Measurements from ENCODE around the gene TMIGD3. TPM values are rescaled to one million over a fixed set of nuclear protein-coding genes. Genes with fewer than 3 reads are reported as not detected.

Gene TMIGD3
- total and polyA plus RNA-seq, 2 donors (not counting 1 experiment from before 2014, with no cell fraction given): not detected

- peaks cover 62% of the 10 kb centered on the region for H3K79me2 ChIP-seq (ENCODE audit: control insufficient read depth, insufficient read depth, low read length)
- H3K27me3 ChIP-seq (ENCODE audit: control insufficient read depth, insufficient read depth, low read length): no peaks in the 10 kb centered on the region
- H4K20me1 ChIP-seq (ENCODE audit: control insufficient read depth, extremely low read depth, insufficient read depth, low read length): no peaks in the 10 kb centered on the region
- TF ChIP-seq EZH2 (IDR thresholded peaks at IDR 0.05; ENCODE audit: low read length, missing control alignments) (no peak), CTCF (conservative IDR thresholded peaks at IDR 0.05 in 1 of 2, IDR thresholded peaks at IDR 0.05 in 1 of 2; ENCODE audit: low read depth in 1 of 2, low read length in 2 of 2) (no peak)
- peak within 1 kb of the TSS; percentile 81 for H2AFZ ChIP-seq (ENCODE audit: low read length)
- peak within 1 kb of the TSS; percentile 94 for H3K27ac ChIP-seq (ENCODE audit: insufficient read depth, low read length)
- H3K36me3 ChIP-seq (ENCODE audit: control insufficient read depth, insufficient read depth, low read length): peaks cover 6% of the 10 kb centered on the region
- peak; percentile 97 to 100 for DNase-seq (ENCODE audit: low read depth in 2 of 2)
- H3K9me3 ChIP-seq (ENCODE audit: control insufficient read depth, insufficient read depth, low read depth, low read length): no peaks in the 10 kb centered on the region
- peak within 1 kb of the TSS; percentile 92 for H3K9ac ChIP-seq (ENCODE audit: insufficient read depth, low read length)
- H3K4me2 ChIP-seq (ENCODE audit: extremely low read depth, insufficient read depth, low read length): peak within 1 kb of the TSS; percentile 84
- H3K4me3 ChIP-seq (replicated peaks in 1 of 4; ENCODE audit: control extremely low read depth in 1 of 4, insufficient read depth in 1 of 4, low read depth in 3 of 4, low read length in 4 of 4): peak within 1 kb of the TSS; percentile 71 to 100 (median 97)
- peaks cover 3% of the 10 kb centered on the region for H3K4me1 ChIP-seq (ENCODE audit: control insufficient read depth, extremely low read depth, insufficient read depth, low read length)
These were observed 54.3 kb downstream of the TMIGD3 start, which contains the start of the genes ATP5PB and WDR77 for GRCh38 chr1:111448918-111449702. ATP5PB (plus strand) TSS chr1:111449464; CDS start chr1:111449542, 78 bp downstream. WDR77 (minus strand) TSS chr1:111449256; CDS start chr1:111449169, 87 bp downstream.

GRCh38 chr1:111448482-111448917 is 54.9 kb downstream of the TMIGD3 start:
- Histone ChIP-seq H3K9me3 (ENCODE audit: control insufficient read depth, insufficient read depth, low read depth, low read length) (no peaks in the 10 kb centered on the region), H4K20me1 (ENCODE audit: control insufficient read depth, extremely low read depth, insufficient read depth, low read length) (no peaks in the 10 kb centered on the region), H3K27me3 (ENCODE audit: control insufficient read depth, insufficient read depth, low read length) (no peaks in the 10 kb centered on the region), H3K79me2 (ENCODE audit: control insufficient read depth, insufficient read depth, low read length) (peaks cover 57% of the 10 kb centered on the region), H3K36me3 (ENCODE audit: control insufficient read depth, insufficient read depth, low read length) (peaks cover 2% of the 10 kb centered on the region), H3K4me1 (ENCODE audit: control insufficient read depth, extremely low read depth, insufficient read depth, low read length) (peaks cover 3% of the 10 kb centered on the region), H3K4me3 (replicated peaks in 1 of 4; ENCODE audit: control extremely low read depth in 1 of 4, insufficient read depth in 1 of 4, low read depth in 3 of 4, low read length in 4 of 4) (peak overlapping the region; percentile 71 to 100 (median 91)), H2AFZ (ENCODE audit: low read length) (peak overlapping the region; percentile 65), H3K4me2 (ENCODE audit: extremely low read depth, insufficient read depth, low read length) (peak overlapping the region; percentile 84), H3K9ac (ENCODE audit: insufficient read depth, low read length) (peak overlapping the region; percentile 87), H3K27ac (ENCODE audit: insufficient read depth, low read length) (peak overlapping the region; percentile 70)
- TF ChIP-seq EZH2 (IDR thresholded peaks at IDR 0.05; ENCODE audit: low read length, missing control alignments): no peak
- TF ChIP-seq CTCF (conservative IDR thresholded peaks at IDR 0.05 in 1 of 2, IDR thresholded peaks at IDR 0.05 in 1 of 2; ENCODE audit: low read depth in 1 of 2, low read length in 2 of 2): no peak
- peak in 1 of 2 donors; percentile 38 for DNase-seq (ENCODE audit: low read depth in 2 of 2)

Data from fibroblast of lung (primary cell).